ENCODE data around the gene OSBPL8. TPM values are rescaled to one million over a fixed set of nuclear protein-coding genes. Genes with fewer than 3 reads are reported as not detected.

OSBPL8 gene
- total RNA-seq, 2 donors from 2014 or later, result 65.5 to 78.9 TPM

DNA sequence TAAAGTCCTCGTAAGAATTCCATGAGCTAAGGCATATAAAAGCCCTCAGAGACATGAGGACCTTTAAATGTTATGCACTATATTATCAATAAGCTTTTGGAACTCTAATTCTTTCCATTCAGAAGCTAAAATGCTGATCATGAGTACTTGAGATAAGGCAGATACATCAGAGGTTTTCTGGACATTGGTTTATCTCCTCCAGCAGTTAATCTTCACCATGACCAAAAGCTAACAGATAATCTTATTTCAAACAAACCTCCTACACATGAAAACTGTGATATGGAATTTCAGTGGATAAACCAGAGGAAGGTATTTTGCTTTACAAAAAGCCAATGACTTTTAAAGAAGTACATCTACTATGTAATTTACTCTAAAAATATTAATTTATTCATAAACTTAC lies 113.5 kb downstream of the OSBPL8 start:
- Histone ChIP-seq H3K4me3 (no peak overlapping the region), H3K4me1 (ENCODE audit: control insufficient read depth in 1 of 2, low read depth in 2 of 2) (peaks cover 8 to 15% of the 10 kb centered on the region in 2 donors), H3K9me3 (no peaks in the 10 kb centered on the region), H3K27ac (no peak overlapping the region), H3K27me3 (replicated peaks; ENCODE audit: insufficient read depth) (no peaks in the 10 kb centered on the region), H3K36me3 (no peaks in the 10 kb centered on the region)
- ATAC-seq (ENCODE audit: insufficient number of reproducible peaks, low FRiP score, low read depth), result no peak
- TF ChIP-seq, protein P1, sequence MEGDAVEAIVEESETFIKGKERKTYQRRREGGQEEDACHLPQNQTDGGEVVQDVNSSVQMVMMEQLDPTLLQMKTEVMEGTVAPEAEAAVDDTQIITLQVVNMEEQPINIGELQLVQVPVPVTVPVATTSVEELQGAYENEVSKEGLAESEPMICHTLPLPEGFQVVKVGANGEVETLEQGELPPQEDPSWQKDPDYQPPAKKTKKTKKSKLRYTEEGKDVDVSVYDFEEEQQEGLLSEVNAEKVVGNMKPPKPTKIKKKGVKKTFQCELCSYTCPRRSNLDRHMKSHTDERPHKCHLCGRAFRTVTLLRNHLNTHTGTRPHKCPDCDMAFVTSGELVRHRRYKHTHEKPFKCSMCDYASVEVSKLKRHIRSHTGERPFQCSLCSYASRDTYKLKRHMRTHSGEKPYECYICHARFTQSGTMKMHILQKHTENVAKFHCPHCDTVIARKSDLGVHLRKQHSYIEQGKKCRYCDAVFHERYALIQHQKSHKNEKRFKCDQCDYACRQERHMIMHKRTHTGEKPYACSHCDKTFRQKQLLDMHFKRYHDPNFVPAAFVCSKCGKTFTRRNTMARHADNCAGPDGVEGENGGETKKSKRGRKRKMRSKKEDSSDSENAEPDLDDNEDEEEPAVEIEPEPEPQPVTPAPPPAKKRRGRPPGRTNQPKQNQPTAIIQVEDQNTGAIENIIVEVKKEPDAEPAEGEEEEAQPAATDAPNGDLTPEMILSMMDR (IDR thresholded peaks at IDR 0.05), result no peak
- DNase-seq (ENCODE audit: low spot score), result no peak

DNA sequence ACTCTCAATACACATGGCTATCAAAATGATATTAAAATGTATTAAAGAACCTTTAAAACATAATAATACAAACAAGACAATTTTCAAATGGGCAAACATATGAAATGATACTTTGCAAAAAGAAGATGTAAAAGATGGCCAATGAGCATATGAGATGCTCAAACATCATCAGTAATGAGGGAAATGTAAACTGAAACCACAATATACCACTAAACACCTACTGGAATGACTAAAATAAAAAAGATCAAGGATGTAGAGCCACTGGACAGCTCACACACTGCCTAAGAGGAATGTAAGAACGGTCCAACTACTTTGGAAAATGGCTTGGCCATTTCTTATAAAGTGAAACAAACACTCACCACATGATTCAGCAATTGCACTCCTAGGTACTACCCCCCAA lies 114.1 kb downstream of the OSBPL8 start:
- TF ChIP-seq, protein P1 (IDR thresholded peaks at IDR 0.05), result no peak
- Histone ChIP-seq H3K27ac (no peak overlapping the region), H3K27me3 (replicated peaks; ENCODE audit: insufficient read depth) (no peaks in the 10 kb centered on the region), H3K9me3 (no peaks in the 10 kb centered on the region), H3K4me3 (no peak overlapping the region), H3K36me3 (no peaks in the 10 kb centered on the region), H3K4me1 (ENCODE audit: control insufficient read depth in 1 of 2, low read depth in 2 of 2) (peaks cover 8 to 15% of the 10 kb centered on the region in 2 donors)
- ATAC-seq (ENCODE audit: insufficient number of reproducible peaks, low FRiP score, low read depth), result no peak
- DNase-seq (ENCODE audit: low spot score), result no peak

DNA sequence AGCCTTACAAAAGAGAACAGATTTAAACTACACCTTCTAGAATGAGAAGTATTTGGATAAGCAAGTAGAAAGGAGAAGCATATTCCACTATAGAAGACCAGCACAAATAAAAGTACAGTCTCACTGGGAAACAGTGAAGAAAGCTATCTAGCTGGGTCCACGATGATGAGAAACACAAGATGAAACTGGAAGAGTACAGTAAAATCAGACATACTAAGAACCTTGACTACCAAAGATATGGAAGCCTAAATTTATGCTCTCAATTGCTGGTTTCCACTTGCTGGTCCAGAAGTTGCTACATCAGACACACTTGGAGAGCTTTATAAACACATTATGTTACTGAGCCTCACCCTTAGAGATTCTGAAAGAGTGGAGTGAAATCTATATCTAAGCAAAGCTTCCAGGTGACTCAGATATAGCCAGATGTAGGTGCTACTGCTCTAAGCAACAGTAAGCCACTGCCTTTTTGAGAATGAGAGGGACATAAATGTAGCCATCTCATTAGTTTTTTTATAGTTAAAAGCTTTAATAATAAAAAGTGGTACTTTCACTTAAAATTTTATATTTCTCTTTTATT lies 115.1 kb downstream of the OSBPL8 start:
- no peak for DNase-seq (ENCODE audit: low spot score)
- TF ChIP-seq, protein P1 (IDR thresholded peaks at IDR 0.05), result no peak
- H3K4me1 ChIP-seq (ENCODE audit: control insufficient read depth in 1 of 2, low read depth in 2 of 2), result peaks cover 3 to 11% of the 10 kb centered on the region in 2 donors
- no peaks in the 10 kb centered on the region for H3K9me3 ChIP-seq
- ATAC-seq (ENCODE audit: insufficient number of reproducible peaks, low FRiP score, low read depth), result no peak
- H3K27me3 ChIP-seq (replicated peaks; ENCODE audit: insufficient read depth), result no peaks in the 10 kb centered on the region
- no peak overlapping the region for H3K4me3 ChIP-seq
- no peak overlapping the region for H3K27ac ChIP-seq
- no peaks in the 10 kb centered on the region for H3K36me3 ChIP-seq

DNA sequence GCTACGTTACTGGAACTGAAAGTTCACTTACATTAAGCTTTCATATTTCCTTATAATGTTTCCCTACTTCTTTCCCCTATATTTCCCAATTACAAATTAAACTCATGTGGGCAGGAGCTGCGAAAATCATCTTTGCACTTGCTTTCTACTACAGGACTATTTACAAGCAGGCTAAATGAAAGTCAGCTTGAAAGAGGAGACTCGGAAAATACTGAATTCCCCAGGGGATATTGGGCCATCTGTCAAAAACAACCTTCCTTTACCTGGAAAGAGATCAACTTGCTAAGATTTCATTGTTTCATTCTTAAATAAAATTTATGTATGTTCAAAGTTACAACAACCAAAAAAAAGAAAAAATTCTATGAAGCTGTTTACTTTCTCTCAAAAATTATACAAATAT lies 118.6 kb downstream of the OSBPL8 start:
- Histone ChIP-seq H3K27ac (no peak overlapping the region), H3K4me3 (no peak overlapping the region), H3K4me1 (ENCODE audit: control insufficient read depth in 1 of 2, low read depth in 2 of 2) (peaks cover 0 to 6% of the 10 kb centered on the region in 2 donors), H3K36me3 (no peaks in the 10 kb centered on the region), H3K27me3 (replicated peaks; ENCODE audit: insufficient read depth) (no peaks in the 10 kb centered on the region), H3K9me3 (no peaks in the 10 kb centered on the region)
- TF ChIP-seq, protein P1 (IDR thresholded peaks at IDR 0.05), result no peak
- DNase-seq (ENCODE audit: low spot score) (no peak), ATAC-seq (ENCODE audit: insufficient number of reproducible peaks, low FRiP score, low read depth) (no peak)

DNA sequence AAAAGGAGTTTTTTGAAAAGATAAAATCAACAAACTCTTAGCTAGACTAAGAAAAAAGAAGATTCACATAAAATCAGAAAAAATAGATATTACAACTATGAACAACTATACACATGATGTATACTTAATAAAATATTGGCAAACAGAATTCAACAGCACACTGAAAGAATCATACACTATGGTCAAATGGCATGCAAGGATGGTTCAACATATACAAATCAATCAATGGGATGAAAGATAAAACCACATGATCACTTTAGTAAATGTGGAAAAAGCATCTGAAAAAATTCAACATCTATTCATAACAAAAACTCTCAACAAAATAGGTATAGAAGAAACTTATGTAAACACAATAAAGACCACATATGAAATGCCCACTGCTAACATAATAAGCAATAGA lies 126.8 kb downstream of the OSBPL8 start:
- Histone ChIP-seq H3K4me1 (ENCODE audit: control insufficient read depth in 1 of 2, low read depth in 2 of 2) (no peaks in the 10 kb centered on the region), H3K9me3 (peaks cover 9% of the 10 kb centered on the region), H3K27me3 (replicated peaks; ENCODE audit: insufficient read depth) (no peaks in the 10 kb centered on the region), H3K27ac (no peak overlapping the region), H3K4me3 (no peak overlapping the region), H3K36me3 (no peaks in the 10 kb centered on the region)
- DNase-seq (ENCODE audit: low spot score) (no peak), ATAC-seq (ENCODE audit: insufficient number of reproducible peaks, low FRiP score, low read depth) (no peak)
- TF ChIP-seq, protein P1 (IDR thresholded peaks at IDR 0.05), result no peak
